K562 (cell line): ENCODE data around the gene GNRHR. TPM values are rescaled to one million over a fixed set of nuclear protein-coding genes. Genes with fewer than 3 reads are reported as not detected.

Source experiments
- BDP1 ChIP-seq: IDR thresholded peaks from 3 replicates; pipeline ENCODE4 v1.6.1; 2011; ENCODE audit not compliant: insufficient read length, insufficient read depth
- EHMT2 ChIP-seq: fragments of 450-650 bp; IDR thresholded peaks from 2 replicates; pipeline ENCODE4 v1.6.1; 2018; ENCODE audit warnings: antibody characterized with exemption
- MCM5 ChIP-seq: fragments of 450-650 bp; IDR thresholded peaks from 2 replicates; pipeline ENCODE4 v1.6.1; 2016; ENCODE audit warnings: low read depth
- SAFB ChIP-seq: fragments of 200-400 bp; formaldehyde crosslinking; IDR thresholded peaks from 2 replicates; pipeline ENCODE4 v1.6.1; 2017; ENCODE audit warnings: low read depth, low read length, borderline replicate concordance
- TCF7L2 ChIP-seq: fragments of 150-350 bp; IDR thresholded peaks from 2 replicates; pipeline ENCODE4 v1.6.1; 2016; ENCODE audit warnings: low read depth, mild to moderate bottlenecking, low read length, moderate library complexity
- TGIF2 ChIP-seq: sonication (generic); formaldehyde crosslinking; IDR thresholded peaks from 2 replicates; pipeline ENCODE4 v1.8.1; 2022; ENCODE audit warnings: mild to moderate bottlenecking, missing genetic modification reagents, moderate library complexity
- ZNF699 ChIP-seq: fragments of 250-450 bp; sonication (Bioruptor Pico); IDR thresholded peaks from 2 replicates; pipeline ENCODE4 v1.8.0; 2021; ENCODE audit warnings: mild to moderate bottlenecking, moderate library complexity; ENCODE audit not compliant: insufficient replicate concordance
- polyA plus RNA-seq, 8 experiments: library from polyadenylated mRNA; depleted of rRNA in 4 of 8; stranded (reverse) in 5 of 8; unstranded in 3 of 8; fragments of >200 nt; fragmentation: Nextera tagmentation in 2 of 8; fragmentation: Illumina TruSeq in 1 of 8; extraction: Ambion mirVana in 2 of 8; extraction: Trizol in 1 of 8; gene quantifications; 2 replicates each; pipeline versions ENCODE4 v1.2.1 to v1.2.3, GENCODE V29; 2011 to 2014; ENCODE audit warnings: inconsistent platforms in 1 of 8, missing spikeins in 1 of 8
- total RNA-seq, 7 experiments: library from RNA; depleted of rRNA in 6 of 7; stranded (reverse); fragments of >200 nt in 6 of 7; fragmentation: Illumina TruSeq in 2 of 7; extraction: Trizol in 2 of 7; gene quantifications; 2 replicates each; pipeline versions ENCODE4 v1.2.1 to v1.2.3, GENCODE V29; 2011 to 2021; ENCODE audit warnings: low replicate concordance in 1 of 7
- TF ChIP-seq, protein P1 (sequence below): IDR thresholded peaks from 2 replicates; pipeline ENCODE4 v1.6.1; 2014; ENCODE audit warnings: antibody characterized with exemption
- TF ChIP-seq, protein P2 (sequence below): fragments of 250-450 bp; sonication (Bioruptor Pico); IDR thresholded peaks from 2 replicates; pipeline ENCODE4 v1.8.0; 2021; ENCODE audit warnings: moderate library complexity, mild to moderate bottlenecking, inconsistent platforms
- TF ChIP-seq, protein P3 (sequence below): IDR thresholded peaks from 3 replicates; pipeline ENCODE4 v1.6.1; 2011; ENCODE audit warnings: borderline replicate concordance, mild to moderate bottlenecking, moderate library complexity; ENCODE audit not compliant: insufficient read length; ENCODE audit errors: extremely low read depth
- TF ChIP-seq, protein P4 (sequence below): fragments of 250-450 bp; sonication (Bioruptor Pico); IDR thresholded peaks from 2 replicates; pipeline ENCODE4 v1.9.0; 2021; ENCODE audit warnings: mild to moderate bottlenecking
- TF ChIP-seq, protein P5 (sequence below): sonication (generic); formaldehyde crosslinking; IDR thresholded peaks from 2 replicates; pipeline ENCODE4 v1.9.0; 2022; ENCODE audit warnings: mild to moderate bottlenecking, missing genetic modification reagents
- TF ChIP-seq, protein P6 (sequence below): sonication (generic); formaldehyde crosslinking; IDR thresholded peaks from 2 replicates; pipeline ENCODE4 v1.8.0; 2022; ENCODE audit warnings: missing genetic modification reagents, mild to moderate bottlenecking, moderate library complexity, borderline replicate concordance
- TF ChIP-seq, protein P7 (sequence below), 2 experiments: fragments of 450-650 bp in 1 of 2; IDR thresholded peaks; 2 replicates each; pipeline ENCODE4 v1.6.1; 2011 to 2017; ENCODE audit warnings: low read depth in 2 of 2, antibody characterized with exemption in 1 of 2, borderline replicate concordance in 1 of 2, low read length in 1 of 2, mild to moderate bottlenecking in 1 of 2, mixed read lengths in 1 of 2; ENCODE audit not compliant: control insufficient read depth in 1 of 2

The GNRHR gene
- total and polyA plus RNA-seq, 9 of the 15 experiments (the other 6 are each of a cell fraction or from before 2014, with no cell fraction given), result 0.06 to 0.13 TPM; not detected in 7

DNA sequence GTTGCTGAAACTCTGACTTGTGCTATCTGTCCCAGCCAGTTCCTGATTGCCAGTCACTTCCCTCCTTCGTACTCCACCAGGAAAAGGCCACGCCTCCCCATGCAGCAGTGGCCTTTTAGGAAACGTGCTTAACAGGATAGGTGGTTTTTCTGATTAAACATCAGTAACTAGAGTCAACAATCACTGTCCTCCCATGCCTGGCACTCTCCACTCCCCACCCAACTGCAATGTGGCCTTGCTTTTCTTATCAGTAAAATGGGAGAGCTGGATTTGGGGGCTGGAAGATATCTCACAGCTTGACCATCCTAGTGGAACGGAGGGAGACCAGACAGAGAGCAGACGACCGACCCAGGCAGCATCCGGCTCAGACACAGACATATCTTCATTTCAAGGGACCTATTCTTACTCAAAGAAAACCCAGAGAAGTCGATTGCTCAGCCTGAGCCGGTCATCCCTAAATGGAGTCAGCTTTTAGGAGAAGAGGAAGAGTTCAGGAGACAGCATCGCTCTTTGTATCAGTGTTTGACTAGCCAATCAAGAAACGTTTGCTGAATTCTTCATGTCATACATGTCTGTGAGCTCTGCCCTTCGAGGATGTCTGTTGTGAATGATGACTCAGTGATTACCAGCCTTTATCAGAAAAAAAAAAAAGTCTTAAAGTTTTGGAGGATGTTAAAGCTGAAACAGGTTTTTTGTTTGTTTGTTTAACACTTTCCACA lies 40.5 kb downstream of the GNRHR start (continued):
- TF ChIP-seq, protein P1, sequence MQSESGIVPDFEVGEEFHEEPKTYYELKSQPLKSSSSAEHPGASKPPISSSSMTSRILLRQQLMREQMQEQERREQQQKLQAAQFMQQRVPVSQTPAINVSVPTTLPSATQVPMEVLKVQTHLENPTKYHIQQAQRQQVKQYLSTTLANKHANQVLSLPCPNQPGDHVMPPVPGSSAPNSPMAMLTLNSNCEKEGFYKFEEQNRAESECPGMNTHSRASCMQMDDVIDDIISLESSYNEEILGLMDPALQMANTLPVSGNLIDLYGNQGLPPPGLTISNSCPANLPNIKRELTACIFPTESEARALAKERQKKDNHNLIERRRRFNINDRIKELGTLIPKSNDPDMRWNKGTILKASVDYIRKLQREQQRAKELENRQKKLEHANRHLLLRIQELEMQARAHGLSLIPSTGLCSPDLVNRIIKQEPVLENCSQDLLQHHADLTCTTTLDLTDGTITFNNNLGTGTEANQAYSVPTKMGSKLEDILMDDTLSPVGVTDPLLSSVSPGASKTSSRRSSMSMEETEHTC, result no peak
- TF ChIP-seq TCF7L2 (no peak), SAFB (no peak), BDP1 (no peak), EHMT2 (no peak), MCM5 (no peak), TGIF2 (CRISPR knock-in tag) (no peak), ZNF699 (CRISPR knock-in tag) (no peak)
- TF ChIP-seq, protein P2, sequence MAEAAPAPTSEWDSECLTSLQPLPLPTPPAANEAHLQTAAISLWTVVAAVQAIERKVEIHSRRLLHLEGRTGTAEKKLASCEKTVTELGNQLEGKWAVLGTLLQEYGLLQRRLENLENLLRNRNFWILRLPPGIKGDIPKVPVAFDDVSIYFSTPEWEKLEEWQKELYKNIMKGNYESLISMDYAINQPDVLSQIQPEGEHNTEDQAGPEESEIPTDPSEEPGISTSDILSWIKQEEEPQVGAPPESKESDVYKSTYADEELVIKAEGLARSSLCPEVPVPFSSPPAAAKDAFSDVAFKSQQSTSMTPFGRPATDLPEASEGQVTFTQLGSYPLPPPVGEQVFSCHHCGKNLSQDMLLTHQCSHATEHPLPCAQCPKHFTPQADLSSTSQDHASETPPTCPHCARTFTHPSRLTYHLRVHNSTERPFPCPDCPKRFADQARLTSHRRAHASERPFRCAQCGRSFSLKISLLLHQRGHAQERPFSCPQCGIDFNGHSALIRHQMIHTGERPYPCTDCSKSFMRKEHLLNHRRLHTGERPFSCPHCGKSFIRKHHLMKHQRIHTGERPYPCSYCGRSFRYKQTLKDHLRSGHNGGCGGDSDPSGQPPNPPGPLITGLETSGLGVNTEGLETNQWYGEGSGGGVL (CRISPR knock-in tag), result no peak
- TF ChIP-seq, protein P3, sequence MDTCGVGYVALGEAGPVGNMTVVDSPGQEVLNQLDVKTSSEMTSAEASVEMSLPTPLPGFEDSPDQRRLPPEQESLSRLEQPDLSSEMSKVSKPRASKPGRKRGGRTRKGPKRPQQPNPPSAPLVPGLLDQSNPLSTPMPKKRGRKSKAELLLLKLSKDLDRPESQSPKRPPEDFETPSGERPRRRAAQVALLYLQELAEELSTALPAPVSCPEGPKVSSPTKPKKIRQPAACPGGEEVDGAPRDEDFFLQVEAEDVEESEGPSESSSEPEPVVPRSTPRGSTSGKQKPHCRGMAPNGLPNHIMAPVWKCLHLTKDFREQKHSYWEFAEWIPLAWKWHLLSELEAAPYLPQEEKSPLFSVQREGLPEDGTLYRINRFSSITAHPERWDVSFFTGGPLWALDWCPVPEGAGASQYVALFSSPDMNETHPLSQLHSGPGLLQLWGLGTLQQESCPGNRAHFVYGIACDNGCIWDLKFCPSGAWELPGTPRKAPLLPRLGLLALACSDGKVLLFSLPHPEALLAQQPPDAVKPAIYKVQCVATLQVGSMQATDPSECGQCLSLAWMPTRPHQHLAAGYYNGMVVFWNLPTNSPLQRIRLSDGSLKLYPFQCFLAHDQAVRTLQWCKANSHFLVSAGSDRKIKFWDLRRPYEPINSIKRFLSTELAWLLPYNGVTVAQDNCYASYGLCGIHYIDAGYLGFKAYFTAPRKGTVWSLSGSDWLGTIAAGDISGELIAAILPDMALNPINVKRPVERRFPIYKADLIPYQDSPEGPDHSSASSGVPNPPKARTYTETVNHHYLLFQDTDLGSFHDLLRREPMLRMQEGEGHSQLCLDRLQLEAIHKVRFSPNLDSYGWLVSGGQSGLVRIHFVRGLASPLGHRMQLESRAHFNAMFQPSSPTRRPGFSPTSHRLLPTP, result no peak
- TF ChIP-seq, protein P4, sequence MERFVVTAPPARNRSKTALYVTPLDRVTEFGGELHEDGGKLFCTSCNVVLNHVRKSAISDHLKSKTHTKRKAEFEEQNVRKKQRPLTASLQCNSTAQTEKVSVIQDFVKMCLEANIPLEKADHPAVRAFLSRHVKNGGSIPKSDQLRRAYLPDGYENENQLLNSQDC (CRISPR knock-in tag), result no peak
- TF ChIP-seq, protein P5, sequence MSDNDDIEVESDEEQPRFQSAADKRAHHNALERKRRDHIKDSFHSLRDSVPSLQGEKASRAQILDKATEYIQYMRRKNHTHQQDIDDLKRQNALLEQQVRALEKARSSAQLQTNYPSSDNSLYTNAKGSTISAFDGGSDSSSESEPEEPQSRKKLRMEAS (CRISPR knock-in tag), result no peak
- TF ChIP-seq, protein P6, sequence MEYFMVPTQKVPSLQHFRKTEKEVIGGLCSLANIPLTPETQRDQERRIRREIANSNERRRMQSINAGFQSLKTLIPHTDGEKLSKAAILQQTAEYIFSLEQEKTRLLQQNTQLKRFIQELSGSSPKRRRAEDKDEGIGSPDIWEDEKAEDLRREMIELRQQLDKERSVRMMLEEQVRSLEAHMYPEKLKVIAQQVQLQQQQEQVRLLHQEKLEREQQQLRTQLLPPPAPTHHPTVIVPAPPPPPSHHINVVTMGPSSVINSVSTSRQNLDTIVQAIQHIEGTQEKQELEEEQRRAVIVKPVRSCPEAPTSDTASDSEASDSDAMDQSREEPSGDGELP (CRISPR knock-in tag), result no peak
- TF ChIP-seq, protein P7, sequence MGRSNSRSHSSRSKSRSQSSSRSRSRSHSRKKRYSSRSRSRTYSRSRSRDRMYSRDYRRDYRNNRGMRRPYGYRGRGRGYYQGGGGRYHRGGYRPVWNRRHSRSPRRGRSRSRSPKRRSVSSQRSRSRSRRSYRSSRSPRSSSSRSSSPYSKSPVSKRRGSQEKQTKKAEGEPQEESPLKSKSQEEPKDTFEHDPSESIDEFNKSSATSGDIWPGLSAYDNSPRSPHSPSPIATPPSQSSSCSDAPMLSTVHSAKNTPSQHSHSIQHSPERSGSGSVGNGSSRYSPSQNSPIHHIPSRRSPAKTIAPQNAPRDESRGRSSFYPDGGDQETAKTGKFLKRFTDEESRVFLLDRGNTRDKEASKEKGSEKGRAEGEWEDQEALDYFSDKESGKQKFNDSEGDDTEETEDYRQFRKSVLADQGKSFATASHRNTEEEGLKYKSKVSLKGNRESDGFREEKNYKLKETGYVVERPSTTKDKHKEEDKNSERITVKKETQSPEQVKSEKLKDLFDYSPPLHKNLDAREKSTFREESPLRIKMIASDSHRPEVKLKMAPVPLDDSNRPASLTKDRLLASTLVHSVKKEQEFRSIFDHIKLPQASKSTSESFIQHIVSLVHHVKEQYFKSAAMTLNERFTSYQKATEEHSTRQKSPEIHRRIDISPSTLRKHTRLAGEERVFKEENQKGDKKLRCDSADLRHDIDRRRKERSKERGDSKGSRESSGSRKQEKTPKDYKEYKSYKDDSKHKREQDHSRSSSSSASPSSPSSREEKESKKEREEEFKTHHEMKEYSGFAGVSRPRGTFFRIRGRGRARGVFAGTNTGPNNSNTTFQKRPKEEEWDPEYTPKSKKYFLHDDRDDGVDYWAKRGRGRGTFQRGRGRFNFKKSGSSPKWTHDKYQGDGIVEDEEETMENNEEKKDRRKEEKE (IDR thresholded peaks at IDR 0.05; ENCODE audit: borderline replicate concordance in 1 of 2, control insufficient read depth in 1 of 2, low read depth in 2 of 2, low read length in 1 of 2), result no peak
